Stimulated activated CD4-positive, alpha-beta T cell treated with anti-CD3 and anti-CD28 coated beads, Interleukin-1b, Interleukin-23, amount 100 ng/mL, for 24 hours (primary cell): ENCODE measurements around the gene CAND2.
A peak's percentile ranks its signal among the peaks of the same experiment; 100 is the strongest.
"Not testable (repeated sequence)": the region's sequence is repeated elsewhere in the genome, so short reads cannot be mapped to it uniquely, and the experiment has no call there.

Experiments used
- DNase-seq, 4 experiments: peaks; one replicate each; pipeline ENCODE4 v3.0.0-alpha.2; 2020; ENCODE audit warnings: low read depth in 4 of 4, low spot score in 1 of 4

The CAND2 gene

DNA sequence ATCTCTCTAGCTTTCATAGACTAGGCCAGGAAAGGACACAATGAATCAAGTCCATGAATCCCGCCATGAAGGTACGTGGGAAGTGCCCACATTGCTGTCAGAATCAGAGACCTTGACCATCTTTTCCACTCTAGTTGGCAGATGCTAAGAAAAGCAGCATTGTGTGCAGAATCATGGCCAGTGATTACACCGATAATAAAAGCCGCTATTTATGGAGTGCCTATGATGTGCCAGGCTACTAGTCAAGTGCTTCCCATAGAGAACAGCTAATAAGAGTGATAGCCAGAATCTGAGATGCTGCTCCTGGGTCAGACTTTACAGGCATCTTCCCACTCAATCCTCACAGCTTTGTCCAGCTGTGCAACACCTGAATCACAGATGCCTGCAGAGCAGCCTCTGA, 58.1 kb downstream of the CAND2 start:
- no peak for DNase-seq

DNA sequence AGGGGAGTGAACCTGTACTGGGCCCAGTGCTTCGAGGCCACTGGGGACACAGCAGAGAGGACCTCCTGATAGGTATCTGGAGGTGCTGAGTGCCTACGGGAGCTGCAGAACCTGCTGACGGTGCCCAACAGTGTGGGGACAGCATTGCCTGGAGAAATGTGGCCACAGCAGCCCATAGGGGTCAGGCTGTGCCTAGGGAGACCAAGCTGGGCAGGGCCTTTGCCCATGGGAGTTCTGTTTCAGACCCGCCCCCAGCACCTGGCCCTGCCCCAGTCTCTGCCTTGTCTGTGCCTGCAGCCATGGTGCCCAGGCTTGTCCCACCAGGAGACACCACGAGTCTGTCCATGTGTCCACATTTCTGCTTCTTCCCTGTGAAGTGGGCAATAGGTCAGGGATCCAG, 60.1 kb downstream of the CAND2 start:
- DNase-seq: no peak

DNA sequence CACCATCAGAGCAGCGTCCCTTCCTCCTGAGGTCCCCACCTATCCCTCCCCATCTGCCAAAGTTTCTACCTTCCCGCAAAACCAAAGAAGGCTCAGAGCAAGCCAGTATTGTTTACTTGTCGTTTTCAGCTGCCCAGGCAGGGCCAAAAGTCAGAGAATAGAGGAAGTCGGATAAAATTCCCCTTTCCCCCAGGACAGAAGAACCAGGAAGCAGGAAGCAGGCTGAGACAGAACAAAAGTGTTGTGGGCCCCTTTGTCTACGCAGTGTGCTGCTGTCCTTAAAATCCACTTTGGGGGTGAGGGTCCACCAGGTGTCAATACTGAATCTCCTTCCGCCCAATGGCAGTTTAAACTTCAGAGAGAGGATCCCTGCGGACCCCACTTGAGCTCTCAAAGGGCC, 63.4 kb downstream of the CAND2 start:
- no peak for DNase-seq

DNA sequence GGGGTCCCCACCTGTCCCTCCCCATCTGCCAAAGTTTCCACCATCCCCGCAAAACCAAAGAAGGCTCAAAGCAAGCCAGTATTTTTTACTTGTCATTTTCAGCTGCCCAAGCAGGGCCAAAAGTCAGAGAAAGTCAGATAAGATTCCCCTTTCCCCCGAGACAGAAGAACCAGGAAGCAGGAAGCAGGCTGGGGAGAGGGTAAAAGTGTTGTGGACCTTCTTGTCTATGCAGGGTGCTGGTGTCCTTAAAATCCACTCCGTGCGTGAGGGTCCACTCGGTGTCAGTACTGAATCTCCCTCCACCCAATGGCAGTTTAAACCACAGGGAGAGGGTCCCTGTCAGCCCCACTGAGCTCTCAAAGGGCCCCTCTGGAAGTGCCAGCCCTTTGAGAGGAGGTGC, 65.1 kb downstream of the CAND2 start:
- no peak for DNase-seq

DNA sequence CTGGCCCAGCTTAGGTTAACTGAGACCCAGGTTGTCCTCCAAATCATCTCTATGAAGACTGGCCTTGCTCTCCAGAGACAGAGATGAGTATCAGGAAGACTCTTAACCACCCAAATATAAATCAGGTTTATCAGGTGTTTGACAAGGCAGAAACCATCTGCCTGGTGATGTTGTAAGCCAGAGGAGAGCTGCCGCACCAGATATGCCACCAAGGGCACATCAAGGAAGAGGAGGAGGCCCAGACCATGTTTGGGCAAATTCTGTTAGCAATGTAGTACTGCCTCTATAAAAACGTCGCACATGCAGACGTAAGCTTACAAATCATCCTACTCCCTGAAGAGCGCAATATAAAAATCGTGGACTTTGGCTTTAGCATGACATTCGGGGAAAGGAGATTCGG, 65.9 kb downstream of the CAND2 start:
- no peak for DNase-seq

DNA sequence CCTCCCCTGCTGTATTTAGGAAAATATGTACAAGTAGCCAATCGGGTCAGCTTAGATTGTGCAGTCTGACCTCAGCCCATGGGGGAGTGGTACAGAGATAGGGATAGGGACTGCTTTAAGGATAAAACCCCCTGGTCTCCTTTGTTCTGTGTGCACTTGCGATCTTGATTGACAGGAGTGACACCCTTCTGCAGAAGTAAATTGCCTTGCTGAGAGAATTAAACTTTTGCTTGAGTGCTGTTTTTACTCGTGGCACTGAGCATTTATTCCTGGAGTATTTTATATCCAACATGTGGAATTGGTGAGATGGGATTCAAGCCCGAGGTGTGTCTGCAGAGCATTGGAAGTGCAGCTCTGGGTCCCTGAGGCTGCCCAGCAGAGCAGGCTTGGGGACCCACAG, 68.8 kb downstream of the CAND2 start:
- no peak for DNase-seq

DNA sequence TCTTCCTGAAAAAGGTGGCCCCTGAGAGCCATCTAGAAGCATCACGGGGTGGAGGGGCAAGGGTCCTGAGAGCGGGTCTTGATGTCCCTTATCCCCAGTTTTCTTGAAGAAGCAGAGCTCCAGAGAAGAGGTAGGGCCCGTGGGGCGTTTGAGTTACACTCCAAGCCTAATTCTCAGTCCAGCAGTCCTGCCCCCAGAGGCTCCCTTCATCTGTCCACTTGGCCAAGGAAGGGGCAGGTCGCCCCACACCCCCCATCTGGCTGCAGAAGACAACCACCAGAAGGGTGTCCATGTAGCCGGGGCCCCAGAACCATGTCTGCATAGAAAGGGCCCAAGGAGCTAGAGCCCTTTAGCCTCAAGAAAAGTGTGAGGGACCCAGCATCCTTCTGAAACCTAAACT, 70.4 kb downstream of the CAND2 start:
- no peak for DNase-seq

DNA sequence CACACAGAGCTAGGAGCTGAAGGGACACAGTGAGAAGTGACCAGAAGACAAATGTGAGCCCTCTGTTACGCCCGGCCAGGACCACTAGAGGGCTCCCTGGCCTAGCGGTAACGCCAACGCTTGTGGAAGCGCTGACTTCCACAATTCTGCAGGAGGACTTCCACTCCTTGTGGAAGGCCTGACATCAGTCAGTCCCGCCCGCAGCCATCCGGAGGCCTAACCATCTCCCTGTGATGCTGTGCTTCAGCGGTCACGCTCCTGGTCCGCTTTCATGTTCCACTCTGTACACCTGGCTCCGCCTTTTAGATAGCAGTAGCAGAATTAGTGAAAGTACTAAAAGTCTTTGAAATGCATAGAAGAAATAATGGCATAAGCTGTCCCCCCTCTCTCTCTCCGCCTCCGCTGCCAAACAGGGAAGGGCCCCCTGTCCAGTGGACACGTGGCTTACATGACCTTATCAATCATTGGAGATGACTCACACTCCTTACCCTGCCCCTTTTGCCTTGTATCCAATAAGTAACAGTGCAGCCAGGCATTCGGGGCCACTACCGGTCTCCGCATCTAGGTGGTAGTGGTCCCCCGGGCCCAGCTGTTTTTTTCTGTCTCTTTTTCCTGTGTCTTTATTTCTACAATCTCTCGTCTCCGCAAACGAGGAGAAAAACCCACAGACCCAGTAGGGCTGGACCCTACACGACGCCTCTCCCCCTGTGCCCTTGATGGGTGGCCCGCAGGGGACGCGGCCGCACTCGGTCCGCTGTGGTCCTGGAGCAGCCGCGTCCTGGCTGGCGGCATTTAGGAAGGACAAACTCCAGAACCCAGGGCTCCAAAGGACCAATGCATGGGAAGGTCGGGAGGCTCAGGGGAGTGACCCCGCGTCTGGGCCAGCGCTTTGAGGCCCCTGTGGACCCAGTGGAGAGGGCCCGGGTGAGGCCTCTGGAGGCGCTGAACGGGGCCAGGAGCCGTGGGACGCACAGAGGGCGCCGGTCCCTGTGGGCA, 71.9 kb downstream of the CAND2 start:
- DNase-seq: peak; percentile 17 to 57 (median 33)

DNA sequence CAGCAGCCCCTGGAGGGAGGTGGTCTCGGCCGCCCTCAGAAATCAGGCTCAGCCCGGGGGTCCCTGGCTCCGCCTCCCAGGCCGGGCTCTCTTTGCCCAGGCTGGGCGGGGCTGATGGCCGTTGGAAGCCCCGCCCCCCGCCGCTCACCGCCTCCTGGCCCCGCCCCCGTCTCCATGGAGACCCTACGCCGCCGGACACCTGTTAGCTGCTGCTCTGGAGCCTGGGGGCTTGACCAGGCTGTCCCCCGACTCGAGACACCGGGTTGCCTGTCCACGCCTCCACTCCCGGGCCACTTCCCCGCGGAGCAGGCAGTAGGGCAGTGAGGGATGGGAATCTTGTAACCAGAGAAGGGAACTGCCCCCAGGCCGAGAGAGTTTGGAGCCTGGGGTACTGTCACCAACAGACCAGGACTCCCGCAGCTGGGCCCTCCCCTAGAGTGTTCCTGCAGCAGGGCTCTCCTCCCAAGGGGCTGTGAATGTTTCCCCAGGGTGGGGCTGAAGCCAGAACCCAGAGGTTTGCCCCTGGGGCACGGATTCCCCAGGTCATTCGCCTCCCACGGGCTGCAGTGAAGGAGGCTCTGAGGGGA, 72.6 kb downstream of the CAND2 start:
- DNase-seq: no peak

DNA sequence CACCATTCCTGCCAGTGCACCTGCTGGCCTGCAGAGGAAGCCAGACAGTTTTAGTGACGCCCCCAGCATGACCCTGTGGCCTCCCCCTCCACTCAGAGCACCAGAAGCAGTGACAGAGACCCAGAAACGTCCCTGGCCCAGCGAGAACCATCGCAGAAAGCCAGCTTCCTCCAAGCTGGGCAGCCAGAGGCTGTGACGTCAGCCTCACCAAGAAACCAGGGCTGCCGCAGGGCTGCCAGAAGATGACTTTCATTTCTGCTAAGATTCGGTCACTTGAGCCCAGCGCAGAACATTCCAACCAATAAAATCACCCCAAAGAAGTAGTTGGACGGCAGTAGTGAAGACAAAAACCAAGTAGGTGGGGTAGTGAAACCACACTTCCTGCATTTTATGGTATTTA, 74.5 kb downstream of the CAND2 start:
- DNase-seq: no peak

DNA sequence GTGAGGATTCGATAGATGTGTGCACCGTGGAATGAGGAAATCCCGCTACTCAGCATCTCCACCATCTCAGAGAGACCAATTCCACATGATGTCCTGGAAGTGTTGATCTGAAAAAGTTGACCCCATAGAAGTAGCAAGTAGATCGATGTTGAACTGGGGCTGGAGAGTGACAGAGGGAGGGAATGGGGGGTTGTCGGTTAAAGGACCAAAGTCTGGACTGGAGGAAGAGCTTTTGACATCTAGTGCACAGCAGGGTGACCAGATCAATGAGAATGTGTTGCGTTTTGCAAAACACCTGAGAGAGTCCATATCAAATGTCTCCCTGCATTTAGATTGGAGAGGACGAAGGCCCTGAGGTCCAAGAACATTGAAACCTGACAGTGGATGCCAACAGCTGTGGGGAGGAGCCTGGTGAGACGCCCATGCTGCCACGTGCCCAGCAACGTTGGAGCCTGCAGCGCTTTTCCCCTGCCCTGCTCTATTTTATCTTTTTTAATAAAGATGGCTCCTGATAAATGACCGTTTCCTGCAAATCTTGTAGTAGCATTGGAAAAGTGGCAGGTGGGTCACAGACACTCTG, 75.0 kb downstream of the CAND2 start:
- no peak for DNase-seq

DNA sequence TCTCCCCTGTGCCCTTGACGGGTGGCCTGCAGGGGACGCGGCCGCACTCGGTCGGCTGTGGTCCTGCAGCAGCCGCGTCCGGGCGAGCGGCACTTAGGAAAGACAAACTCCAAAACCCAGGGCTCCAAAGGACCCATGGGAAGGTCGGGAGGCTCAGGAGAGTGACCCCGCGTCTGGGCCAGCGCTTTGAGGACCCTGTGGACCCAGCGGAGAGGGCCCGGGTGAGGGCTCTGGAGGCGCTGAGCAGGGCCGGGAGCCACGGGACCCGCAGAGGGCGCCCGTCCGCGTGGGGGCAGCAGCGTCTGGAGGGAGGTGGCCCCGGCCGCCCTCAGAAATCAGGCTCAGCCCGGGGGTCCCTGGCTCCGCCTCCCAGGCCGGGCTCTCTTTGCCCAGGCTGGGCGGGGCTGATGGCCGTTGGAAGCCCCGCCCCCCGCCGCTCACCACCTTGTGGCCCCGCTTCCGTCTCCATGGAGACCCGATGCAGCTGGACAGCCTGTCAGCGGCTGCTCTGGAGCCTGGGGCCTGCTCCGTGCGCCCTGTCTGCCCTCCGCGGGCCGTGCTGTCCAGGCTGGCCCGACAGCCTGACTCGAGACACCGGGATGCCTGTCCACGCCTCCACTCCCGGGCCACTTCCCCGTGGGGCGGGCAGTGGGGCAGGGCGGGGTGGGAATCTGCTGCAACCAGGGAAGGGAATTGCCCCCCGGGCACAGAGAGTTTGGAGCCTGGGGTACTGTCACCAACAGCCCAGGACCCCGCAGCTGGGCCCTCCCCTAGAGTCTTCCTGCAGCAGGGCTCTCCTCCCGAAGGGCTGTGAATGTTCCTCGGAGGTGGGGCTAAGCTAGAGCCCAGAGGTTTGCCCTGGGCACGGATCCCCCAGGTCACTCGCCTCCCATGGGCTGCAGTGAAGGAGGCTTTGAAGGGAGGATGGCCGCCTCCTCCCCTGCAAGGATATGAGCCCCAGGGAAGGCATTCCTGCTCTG, 79.7 kb downstream of the CAND2 start:
- DNase-seq: no peak

DNA sequence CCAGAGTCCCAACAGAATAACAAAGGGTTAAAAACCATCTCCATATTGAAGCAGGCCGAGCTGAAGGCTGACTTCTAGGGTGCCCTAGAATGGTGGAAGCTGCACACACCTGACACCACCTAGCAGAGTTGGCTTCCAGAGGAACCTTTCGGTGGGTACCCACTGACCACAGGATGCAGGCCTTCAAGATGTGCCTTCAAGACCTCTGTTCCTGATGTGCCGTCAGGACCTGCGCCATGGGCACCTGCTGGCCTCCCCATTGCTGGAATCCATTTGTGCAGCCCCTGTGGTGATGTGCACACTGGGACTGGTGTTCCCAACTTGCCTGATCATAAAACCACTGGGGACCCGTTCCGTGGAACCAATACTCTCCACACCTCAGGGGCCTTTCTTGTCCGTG, 80.6 kb downstream of the CAND2 start:
- DNase-seq: no peak

DNA sequence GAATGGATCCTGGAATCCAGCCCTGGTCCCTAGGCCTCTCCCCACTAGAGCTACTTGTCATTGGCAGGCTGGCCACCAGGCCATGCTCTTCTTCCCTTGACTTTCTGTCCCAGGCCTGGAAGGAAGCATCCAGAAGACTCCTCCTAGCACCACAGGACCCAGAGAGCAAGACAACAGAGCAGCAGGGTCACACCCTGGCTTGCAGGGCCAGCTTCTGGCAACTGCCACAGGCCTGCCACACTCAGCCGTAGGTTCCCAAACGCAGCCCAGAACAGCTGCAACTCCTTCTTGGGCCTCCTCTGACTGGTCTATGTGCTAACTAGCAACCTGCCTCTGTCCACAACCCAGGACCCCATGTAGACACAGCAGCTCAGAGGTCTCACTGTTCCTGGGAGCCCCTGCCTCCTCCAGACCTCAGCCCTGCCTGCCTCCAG, 81.7 kb downstream of the CAND2 start:
- DNase-seq: no peak

DNA sequence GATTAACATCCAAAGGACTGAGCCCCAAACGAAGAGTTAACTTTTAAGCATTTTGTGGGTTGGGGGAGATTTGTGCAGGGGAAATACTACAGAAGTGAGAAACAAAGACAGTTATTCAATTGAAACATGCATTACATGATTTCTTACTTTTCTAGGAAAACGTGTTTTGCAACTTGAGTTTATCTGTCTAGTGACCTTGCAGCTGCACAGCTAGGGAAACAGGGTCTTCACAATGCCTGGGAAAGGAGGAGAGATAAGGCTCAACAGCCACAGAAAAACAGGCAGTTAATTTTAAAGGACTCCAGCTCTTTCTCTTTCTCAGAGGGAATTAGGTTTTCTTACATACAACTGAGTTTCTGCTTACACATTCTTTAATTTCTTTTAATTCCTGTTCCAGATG, 82.3 kb downstream of the CAND2 start:
- DNase-seq: not testable (repeated sequence)

DNA sequence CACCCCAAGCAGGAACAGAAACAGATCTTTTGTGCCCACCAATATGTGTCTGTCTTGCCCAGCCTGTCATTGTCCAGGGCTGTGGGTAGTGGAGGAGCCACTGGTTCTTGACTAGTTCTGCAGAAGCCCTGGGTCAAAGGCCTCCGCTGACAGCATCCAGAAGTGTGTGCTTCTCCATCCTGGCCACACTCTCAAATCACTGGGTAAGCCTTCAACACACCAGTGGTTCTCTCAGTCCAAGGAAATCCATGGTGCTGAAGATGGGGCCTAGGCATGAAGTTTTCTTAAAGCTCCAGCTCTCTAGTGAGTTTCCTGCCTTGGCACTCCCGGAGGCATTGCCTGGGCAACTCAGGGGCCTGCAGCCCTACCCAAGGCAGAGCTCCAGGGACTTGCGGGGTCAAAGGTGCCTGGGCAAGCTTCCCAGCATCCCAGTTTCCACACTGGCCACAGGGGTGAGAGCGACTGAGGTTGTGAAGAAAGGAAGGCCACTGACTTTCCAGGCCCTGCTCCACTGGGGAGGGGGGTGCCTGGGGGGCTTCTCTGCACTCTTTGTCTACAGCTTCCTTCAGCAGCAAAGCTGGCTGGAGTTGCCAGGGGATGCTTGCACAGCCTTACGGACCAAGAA, 82.8 kb downstream of the CAND2 start:
- no peak for DNase-seq

DNA sequence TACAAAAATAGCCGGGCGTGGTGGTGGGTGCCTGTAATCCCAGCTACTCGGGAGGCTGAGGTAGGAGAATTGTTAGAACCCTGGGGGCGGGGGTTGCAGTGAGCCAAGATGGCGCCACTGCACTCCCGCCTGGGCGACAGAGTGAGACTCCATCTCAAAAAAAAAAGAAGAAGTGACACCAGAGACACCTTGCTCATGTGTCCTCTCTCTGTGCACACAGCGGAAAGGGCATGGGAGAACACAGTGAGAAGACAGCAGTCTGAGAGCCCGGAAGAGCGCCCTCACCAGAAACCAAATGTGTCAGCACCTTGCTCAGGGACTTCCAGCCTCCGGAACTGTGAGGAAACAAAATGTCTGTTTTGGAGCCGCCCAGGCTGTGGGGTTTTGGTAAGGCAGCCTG, 85.4 kb downstream of the CAND2 start:
- DNase-seq: not testable (repeated sequence)

DNA sequence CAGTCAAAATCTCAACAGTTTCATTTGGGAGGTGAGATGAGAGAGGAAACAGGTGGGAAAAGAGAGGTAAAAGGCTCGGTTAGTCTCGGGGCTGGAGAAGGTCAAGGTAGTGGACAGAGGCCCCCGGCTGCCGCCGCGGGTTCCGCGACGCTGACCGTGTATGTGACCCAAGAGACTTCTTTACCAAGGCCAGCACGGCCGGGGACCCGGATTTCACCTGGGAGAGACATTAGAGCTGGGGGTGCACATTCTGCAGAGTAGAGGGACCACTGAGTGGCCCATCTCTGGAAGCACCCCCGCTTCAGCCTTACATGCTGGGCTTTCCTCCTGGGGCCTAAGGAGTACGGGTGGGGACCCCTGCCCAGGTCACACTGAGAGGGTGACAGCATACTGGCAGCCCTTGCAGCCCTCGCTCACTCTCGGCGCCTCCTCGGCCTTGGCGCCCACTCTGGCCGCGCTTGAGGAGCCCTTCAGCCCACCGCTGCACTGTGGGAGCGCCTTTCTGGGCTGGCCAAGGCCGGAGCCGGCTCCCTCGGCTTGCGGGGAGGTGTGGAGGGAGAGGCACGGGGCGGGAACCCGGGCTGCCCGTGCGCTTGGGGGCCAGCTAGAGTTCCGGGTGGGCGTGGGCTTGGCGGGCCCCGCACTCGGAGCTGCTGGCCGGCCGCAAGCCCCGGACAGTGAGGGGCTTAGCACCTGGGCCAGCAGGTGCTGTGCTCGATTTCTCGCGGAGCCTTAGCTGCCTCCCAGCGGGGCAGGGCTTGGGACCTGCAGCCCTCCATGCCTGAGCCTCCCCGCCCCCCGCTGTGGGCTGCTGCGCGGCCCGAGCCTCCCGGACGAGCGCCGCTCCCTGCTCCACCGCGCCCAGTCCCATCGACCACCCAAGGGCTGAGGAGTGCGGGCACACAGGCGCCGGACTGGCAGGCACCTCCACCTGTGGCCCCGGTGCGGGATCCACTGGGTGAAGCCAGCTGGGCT, 86.1 kb downstream of the CAND2 start:
- DNase-seq: no peak

DNA sequence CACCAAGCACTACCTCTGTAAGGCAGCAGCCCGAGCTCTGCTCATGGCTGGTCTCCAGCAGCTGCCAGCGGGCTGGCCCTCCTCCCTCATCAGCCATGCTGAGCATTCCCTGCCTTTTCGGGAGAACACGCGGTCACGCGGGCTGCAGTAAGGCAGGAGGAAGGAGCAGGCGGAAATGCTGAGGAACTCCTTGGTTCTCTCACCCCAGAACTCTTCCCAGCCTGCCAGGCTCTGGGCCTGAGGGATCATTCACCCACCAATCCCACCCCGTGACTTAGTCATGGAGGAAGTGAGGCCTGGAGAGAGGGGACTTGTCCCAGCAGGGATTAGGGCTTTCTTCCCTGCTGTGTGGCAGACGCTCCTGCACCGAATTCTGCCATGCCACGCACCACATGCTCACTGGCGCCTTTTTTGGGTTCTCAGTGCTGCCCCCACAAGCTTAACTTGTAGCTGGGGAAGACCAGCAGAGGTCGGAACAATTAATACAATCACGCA, 87.8 kb downstream of the CAND2 start:
- no peak for DNase-seq
